ENCODE measurements around the gene RNF130.
"Not testable (repeated sequence)": the region's sequence is repeated elsewhere in the genome, so short reads cannot be mapped to it uniquely, and the experiment has no call there.

The RNF130 gene

GRCh38 chr5:180008433-180008832 lies 63.1 kb downstream of the RNF130 start:
- no peaks in the 10 kb centered on the region for H3K9me3 Mint-ChIP-seq
- H3K4me1 Mint-ChIP-seq (ENCODE audit: low read depth), result peaks cover 10% of the 10 kb centered on the region
- no peaks in the 10 kb centered on the region for H3K36me3 Mint-ChIP-seq (ENCODE audit: low read depth)
- no peaks in the 10 kb centered on the region for H3K27me3 Mint-ChIP-seq (ENCODE audit: low read depth)
- no peak overlapping the region for H3K4me3 Mint-ChIP-seq
- H3K27ac Mint-ChIP-seq, result no peak overlapping the region

DNA sequence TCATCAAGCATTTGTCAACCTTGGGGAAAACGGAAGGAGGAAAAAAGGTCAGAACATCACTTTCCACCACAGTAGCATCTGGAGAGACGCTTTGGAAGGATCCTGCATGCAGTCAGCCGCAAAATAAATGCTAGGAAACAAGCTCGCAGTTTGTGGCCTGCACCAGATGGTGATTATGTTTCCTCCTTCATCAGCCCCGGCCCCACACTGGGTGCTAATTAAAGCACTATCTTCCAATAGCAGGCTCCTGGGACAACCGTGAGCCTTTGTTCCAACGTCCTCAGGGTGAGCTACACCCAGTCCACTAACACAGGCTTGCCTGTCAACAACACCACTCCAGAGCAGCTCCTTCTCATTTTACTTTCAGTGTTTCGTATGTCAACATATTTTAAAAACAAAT lies 64.0 kb downstream of the RNF130 start:
- Mint-ChIP-seq H3K9me3 (no peaks in the 10 kb centered on the region), H3K4me3 (no peak overlapping the region), H3K4me1 (ENCODE audit: low read depth) (peaks cover 10% of the 10 kb centered on the region), H3K27ac (no peak overlapping the region), H3K27me3 (ENCODE audit: low read depth) (no peaks in the 10 kb centered on the region), H3K36me3 (ENCODE audit: low read depth) (no peaks in the 10 kb centered on the region)

GRCh38 chr5:180006141-180006540 lies 65.4 kb downstream of the RNF130 start:
- peaks cover 10% of the 10 kb centered on the region for H3K4me1 Mint-ChIP-seq (ENCODE audit: low read depth)
- no peak overlapping the region for H3K27ac Mint-ChIP-seq
- no peaks in the 10 kb centered on the region for H3K27me3 Mint-ChIP-seq (ENCODE audit: low read depth)
- H3K9me3 Mint-ChIP-seq, result no peaks in the 10 kb centered on the region
- H3K4me3 Mint-ChIP-seq, result no peak overlapping the region
- no peaks in the 10 kb centered on the region for H3K36me3 Mint-ChIP-seq (ENCODE audit: low read depth)

- H3K36me3 Mint-ChIP-seq (ENCODE audit: low read depth), result no peaks in the 10 kb centered on the region
- no peak overlapping the region for H3K4me3 Mint-ChIP-seq
- no peaks in the 10 kb centered on the region for H3K9me3 Mint-ChIP-seq
- peaks cover 10% of the 10 kb centered on the region for H3K4me1 Mint-ChIP-seq (ENCODE audit: low read depth)
- H3K27ac Mint-ChIP-seq, result no peak overlapping the region
- no peaks in the 10 kb centered on the region for H3K27me3 Mint-ChIP-seq (ENCODE audit: low read depth)
Measured at GRCh38 chr5:180003127-180003526, 68.4 kb downstream of the RNF130 start.

DNA sequence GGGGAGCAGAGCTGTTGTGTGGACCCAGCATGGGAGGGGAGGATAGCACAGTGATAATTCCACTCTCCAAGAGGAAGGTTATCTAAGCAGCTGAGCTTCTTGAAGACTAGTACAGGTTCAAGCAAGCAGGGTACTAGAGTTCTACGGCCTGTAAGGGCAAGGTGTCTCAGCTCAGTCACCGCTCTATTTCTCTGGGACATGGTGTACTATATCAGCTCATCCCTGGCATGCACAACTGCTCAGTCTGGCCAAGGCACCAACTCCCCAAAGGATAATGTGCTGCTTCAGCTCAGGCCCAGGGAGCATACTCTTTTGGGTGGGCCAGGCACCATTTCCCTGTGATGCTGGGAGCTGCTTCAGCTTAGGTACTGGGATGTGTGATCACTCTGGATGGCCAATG lies 69.8 kb downstream of the RNF130 start:
- H3K27ac Mint-ChIP-seq, result no peak overlapping the region
- H3K27me3 Mint-ChIP-seq (ENCODE audit: low read depth), result no peaks in the 10 kb centered on the region
- H3K9me3 Mint-ChIP-seq, result peaks cover under 1% of the 10 kb centered on the region
- no peak overlapping the region for H3K4me3 Mint-ChIP-seq
- peaks cover 5% of the 10 kb centered on the region for H3K4me1 Mint-ChIP-seq (ENCODE audit: low read depth)
- no peaks in the 10 kb centered on the region for H3K36me3 Mint-ChIP-seq (ENCODE audit: low read depth)

DNA sequence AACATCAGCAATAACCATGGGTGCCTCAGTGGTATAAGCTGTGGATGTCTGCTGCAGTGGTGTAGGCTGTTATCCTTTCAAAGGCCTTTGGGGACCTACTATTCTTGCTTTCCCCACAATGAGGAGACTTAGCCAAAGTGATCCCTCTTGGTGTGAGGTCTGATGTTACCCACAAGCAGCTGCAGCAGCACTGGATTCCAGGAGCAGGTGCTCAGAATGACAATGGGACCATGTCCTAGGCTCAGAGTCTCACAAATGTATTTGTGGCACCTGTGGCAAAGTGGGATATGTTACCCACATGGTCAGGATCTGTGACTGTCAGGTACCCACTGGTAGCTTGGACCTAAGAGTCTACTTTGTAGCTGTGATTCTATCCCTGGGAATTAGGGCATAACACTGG lies 70.4 kb downstream of the RNF130 start:
- H3K36me3 Mint-ChIP-seq (ENCODE audit: low read depth), result no peaks in the 10 kb centered on the region
- no peak overlapping the region for H3K27ac Mint-ChIP-seq
- no peak overlapping the region for H3K4me3 Mint-ChIP-seq
- H3K27me3 Mint-ChIP-seq (ENCODE audit: low read depth), result no peaks in the 10 kb centered on the region
- peaks cover 7% of the 10 kb centered on the region for H3K9me3 Mint-ChIP-seq
- no peaks in the 10 kb centered on the region for H3K4me1 Mint-ChIP-seq (ENCODE audit: low read depth)

GRCh38 chr5:179998485-179998884 lies 73.1 kb downstream of the RNF130 start:
- Mint-ChIP-seq H3K36me3 (ENCODE audit: low read depth) (peaks cover 2% of the 10 kb centered on the region), H3K27me3 (ENCODE audit: low read depth) (no peaks in the 10 kb centered on the region), H3K4me1 (ENCODE audit: low read depth) (no peaks in the 10 kb centered on the region), H3K27ac (no peak overlapping the region), H3K9me3 (peaks cover 21% of the 10 kb centered on the region), H3K4me3 (no peak overlapping the region)

DNA sequence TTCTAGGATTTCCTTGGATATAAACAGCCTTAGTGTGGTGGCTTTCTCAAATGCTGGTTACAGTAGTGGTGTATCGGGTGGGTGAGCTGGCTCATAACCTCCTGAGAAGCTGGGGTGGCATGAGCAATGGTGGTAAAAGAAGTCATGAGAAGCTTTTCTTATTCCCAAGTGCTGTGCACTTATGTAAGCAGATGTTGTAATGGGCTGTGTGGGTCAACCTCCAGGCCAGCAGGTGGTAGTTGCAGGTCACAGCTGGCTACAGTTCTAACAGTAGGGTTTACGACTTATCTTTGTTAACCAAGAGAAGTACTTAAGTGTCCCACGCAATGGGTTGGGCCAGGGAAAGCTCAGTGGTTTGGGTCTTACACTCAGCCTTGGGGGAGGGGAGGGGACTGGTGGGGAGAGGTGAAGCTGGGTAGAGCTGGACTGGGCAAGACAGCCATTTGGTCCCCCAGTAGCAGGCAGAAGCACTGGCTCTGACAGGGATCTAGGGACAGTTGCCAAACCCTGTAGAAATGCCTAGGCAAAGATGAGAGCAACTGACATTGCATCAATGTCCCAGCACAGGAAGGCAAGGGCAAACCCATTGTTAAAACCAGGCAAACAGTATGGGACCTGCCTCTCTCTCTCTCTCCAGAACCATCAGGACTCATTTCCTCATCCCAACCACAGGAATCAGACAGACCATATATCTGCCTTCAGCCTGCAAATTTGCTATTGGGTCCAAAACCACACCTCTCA lies 76.8 kb downstream of the RNF130 start:
- H3K36me3 Mint-ChIP-seq (ENCODE audit: low read depth), result peaks cover 2% of the 10 kb centered on the region
- H3K4me1 Mint-ChIP-seq (ENCODE audit: low read depth), result no peaks in the 10 kb centered on the region
- H3K4me3 Mint-ChIP-seq, result no peak overlapping the region
- no peak overlapping the region for H3K27ac Mint-ChIP-seq
- H3K9me3 Mint-ChIP-seq, result peaks cover 26% of the 10 kb centered on the region
- no peaks in the 10 kb centered on the region for H3K27me3 Mint-ChIP-seq (ENCODE audit: low read depth)

DNA sequence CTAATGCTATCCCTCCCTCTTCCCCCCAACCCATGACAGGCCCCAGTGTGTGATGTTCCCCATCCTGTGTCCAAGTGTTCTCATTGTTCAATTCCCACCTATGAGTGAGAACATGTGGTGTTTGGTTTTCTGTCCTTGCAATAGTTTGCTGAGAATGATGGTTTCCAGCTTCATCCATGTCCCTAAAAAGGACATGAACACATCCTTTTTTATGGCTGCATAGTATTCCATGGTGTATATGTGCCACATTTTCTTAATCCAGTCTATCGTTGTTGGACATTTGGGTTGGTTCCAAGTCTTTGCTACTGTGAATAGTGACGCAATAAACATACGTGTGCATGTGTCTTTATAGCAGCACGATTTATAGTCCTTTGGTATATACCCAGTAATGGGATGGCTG lies 78.7 kb downstream of the RNF130 start:
- H3K4me1 Mint-ChIP-seq (ENCODE audit: low read depth); H3K27me3 Mint-ChIP-seq (ENCODE audit: low read depth); H3K36me3 Mint-ChIP-seq (ENCODE audit: low read depth); H3K4me3 Mint-ChIP-seq; H3K27ac Mint-ChIP-seq: not testable (repeated sequence)
- H3K9me3 Mint-ChIP-seq, result peaks cover 30% of the 10 kb centered on the region

DNA sequence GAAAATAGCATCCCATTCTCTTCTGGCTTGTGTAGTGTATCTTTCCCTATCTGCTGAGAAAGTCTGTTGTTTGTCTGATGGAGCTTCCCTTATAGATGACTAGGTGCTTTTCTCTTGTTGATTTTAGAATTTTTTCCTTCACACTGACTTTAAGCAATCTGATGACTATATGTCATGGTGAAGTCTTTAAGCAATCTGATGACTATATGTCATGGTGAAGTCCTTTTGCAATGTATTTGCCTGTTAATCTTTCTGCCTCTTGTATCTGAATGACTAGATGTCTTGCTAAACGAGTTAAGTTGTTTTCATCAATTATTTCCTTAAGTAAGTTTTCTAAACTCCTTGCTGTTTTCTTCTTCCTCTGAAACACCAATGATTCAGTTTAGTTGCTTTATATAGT lies 80.5 kb downstream of the RNF130 start:
- H3K9me3 Mint-ChIP-seq, result peaks cover 24% of the 10 kb centered on the region
- no peak overlapping the region for H3K27ac Mint-ChIP-seq
- H3K27me3 Mint-ChIP-seq (ENCODE audit: low read depth), result no peaks in the 10 kb centered on the region
- H3K4me1 Mint-ChIP-seq (ENCODE audit: low read depth), result no peaks in the 10 kb centered on the region
- H3K4me3 Mint-ChIP-seq, result no peak overlapping the region
- H3K36me3 Mint-ChIP-seq (ENCODE audit: low read depth), result peaks cover 2% of the 10 kb centered on the region

DNA sequence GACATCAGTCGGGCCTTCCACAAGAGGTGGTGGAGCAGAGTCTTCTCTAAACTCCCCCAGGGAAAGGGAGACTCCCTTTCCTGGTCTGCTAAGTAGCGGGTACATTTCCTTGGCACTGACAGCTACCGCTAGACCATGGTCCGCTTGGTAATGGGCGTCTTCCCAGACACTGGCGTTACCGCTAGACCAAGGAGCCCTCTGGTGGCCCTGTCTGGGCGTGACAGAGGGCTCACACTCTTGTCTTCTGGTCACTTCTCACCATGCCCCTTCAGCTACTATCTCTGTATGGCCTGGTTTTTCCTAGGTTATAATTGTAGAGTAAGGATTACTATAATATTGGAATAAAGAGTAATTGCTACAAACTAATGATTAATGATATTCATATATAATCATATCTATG lies 81.0 kb downstream of the RNF130 start:
- not testable (repeated sequence) for H3K4me3 Mint-ChIP-seq; H3K27ac Mint-ChIP-seq; H3K4me1 Mint-ChIP-seq (ENCODE audit: low read depth); H3K36me3 Mint-ChIP-seq (ENCODE audit: low read depth); H3K27me3 Mint-ChIP-seq (ENCODE audit: low read depth)
- H3K9me3 Mint-ChIP-seq, result peaks cover 19% of the 10 kb centered on the region

GRCh38 chr5:179986328-179986727 lies 85.2 kb downstream of the RNF130 start:
- Mint-ChIP-seq H3K36me3 (ENCODE audit: low read depth) (no peaks in the 10 kb centered on the region), H3K4me3 (no peak overlapping the region), H3K27ac (no peak overlapping the region), H3K27me3 (ENCODE audit: low read depth) (no peaks in the 10 kb centered on the region), H3K4me1 (ENCODE audit: low read depth) (no peaks in the 10 kb centered on the region), H3K9me3 (peaks cover 6% of the 10 kb centered on the region)

GRCh38 chr5:179981636-179982035 lies 89.9 kb downstream of the RNF130 start:
- no peaks in the 10 kb centered on the region for H3K4me1 Mint-ChIP-seq (ENCODE audit: low read depth)
- H3K4me3 Mint-ChIP-seq, result no peak overlapping the region
- H3K27ac Mint-ChIP-seq, result no peak overlapping the region
- no peaks in the 10 kb centered on the region for H3K27me3 Mint-ChIP-seq (ENCODE audit: low read depth)
- H3K36me3 Mint-ChIP-seq (ENCODE audit: low read depth), result no peaks in the 10 kb centered on the region
- no peaks in the 10 kb centered on the region for H3K9me3 Mint-ChIP-seq

- Mint-ChIP-seq H3K36me3 (ENCODE audit: low read depth) (no peaks in the 10 kb centered on the region), H3K4me1 (ENCODE audit: low read depth) (no peaks in the 10 kb centered on the region), H3K4me3 (no peak overlapping the region), H3K27me3 (ENCODE audit: low read depth) (no peaks in the 10 kb centered on the region), H3K9me3 (no peaks in the 10 kb centered on the region), H3K27ac (no peak overlapping the region)
Measured at GRCh38 chr5:179980767-179981166, 90.8 kb downstream of the RNF130 start.

DNA sequence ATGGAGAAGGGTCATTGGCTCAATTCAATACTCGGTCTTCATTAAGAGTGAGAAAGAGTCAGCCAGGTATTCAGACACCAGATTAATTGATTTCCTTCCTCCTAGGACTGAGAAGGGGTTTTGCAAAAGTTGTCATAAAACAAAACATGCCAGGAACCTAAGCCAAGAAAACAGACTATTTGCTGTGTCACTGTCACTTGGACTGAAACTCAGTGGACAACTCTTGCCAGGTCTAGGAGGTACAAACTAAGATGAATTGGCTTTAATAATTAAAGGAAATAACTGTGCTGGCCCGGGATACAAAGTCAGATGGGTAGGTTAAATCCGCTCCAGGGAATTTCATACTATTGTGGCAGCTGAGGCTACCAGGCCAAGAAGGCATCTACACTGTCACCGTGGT lies 92.8 kb downstream of the RNF130 start:
- H3K27me3 Mint-ChIP-seq (ENCODE audit: low read depth), result no peaks in the 10 kb centered on the region
- H3K4me3 Mint-ChIP-seq, result no peak overlapping the region
- no peaks in the 10 kb centered on the region for H3K4me1 Mint-ChIP-seq (ENCODE audit: low read depth)
- H3K36me3 Mint-ChIP-seq (ENCODE audit: low read depth), result no peaks in the 10 kb centered on the region
- H3K27ac Mint-ChIP-seq, result no peak overlapping the region
- H3K9me3 Mint-ChIP-seq, result no peaks in the 10 kb centered on the region

DNA sequence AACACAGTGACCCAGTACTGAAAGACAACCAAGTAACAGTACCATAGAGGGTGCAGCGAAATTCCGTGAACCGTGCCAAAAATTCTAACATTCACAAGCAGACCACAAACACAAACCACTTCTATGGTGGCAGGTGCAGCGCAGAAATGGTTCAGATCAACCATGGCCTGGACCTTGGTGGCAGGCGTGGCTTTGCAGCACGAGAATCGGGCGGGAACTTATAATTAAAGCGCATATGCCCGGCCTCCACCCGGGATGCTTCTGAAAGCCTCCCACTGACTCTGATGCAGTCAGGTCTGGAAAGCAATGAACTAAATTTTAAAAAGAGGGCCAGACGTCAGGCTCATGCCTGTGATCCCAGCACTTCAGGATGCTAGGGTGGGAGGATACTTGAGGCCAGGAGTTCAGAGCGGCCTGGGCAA lies 95.8 kb downstream of the RNF130 start:
- no peaks in the 10 kb centered on the region for H3K36me3 Mint-ChIP-seq (ENCODE audit: low read depth)
- H3K27ac Mint-ChIP-seq, result no peak overlapping the region
- peaks cover 7% of the 10 kb centered on the region for H3K4me1 Mint-ChIP-seq (ENCODE audit: low read depth)
- H3K27me3 Mint-ChIP-seq (ENCODE audit: low read depth), result no peaks in the 10 kb centered on the region
- no peaks in the 10 kb centered on the region for H3K9me3 Mint-ChIP-seq
- H3K4me3 Mint-ChIP-seq, result no peak overlapping the region

Measured in T-helper 1 cell treated with Interleukin-12 subunit alpha and Interleukin-12 subunit beta and Interleukin-4 antibody, amounts not matched to agents 30 μg/mL and 1 μg/mL, for 36 hours (primary cell).